Measurements from ENCODE around the gene CDC42BPG.

The CDC42BPG gene

DNA sequence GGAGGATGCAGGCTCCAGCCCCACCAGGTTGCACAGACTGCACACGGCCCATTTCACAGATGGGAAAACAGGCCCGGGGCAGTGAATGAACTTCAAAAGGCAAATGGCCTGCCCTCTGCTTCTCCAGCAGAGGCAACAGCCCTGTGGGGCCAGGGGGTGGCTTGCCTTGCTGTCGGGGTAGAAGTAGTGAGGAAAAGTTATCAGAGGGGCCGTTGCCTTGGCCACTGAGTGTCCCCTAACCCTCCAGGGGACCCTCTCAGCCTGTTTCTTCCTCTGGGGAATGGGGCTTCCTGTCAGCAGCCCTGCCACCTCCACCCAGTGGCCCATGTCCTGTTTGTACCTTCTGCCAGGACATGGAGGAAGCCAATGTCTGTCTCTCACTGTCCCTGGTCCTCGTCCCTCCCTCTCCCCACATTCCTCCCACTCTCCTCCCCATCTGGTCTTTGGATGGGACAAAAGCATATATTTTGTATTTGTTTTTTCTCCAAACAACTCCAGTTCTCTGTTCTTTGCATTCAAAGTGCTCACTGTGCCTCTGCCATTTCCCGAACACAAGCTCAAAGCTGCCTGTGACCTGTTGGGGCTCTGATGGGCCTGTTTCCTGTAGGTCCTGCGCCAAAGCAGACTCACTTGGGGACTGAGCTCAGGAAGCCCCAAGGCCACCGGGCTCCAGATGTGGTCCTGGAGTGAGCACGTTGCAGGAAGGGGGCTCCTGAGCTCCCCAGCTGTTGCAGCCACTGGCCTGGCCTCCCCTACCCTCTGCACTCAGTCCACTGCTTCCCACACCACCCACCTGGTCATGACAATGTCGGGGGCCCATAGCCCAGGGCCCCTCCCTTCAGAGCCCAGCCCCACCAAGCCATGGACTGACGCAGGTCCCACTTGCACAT is 50.9 kb downstream of the CDC42BPG start:
- no peaks in the 10 kb centered on the region for H3K4me1 ChIP-seq (ENCODE audit: control insufficient read depth, insufficient read depth, low read length)
- peaks cover 0 to 28% of the 10 kb centered on the region in 2 experiments; a peak in 1 of 3 replicates for H3K36me3 ChIP-seq (ENCODE audit: control insufficient read depth in 2 of 2, insufficient read depth in 1 of 2, low read length in 2 of 2)
- H3K9me3 ChIP-seq (ENCODE audit: control insufficient read depth, insufficient read depth, low read depth, low read length), result no peaks in the 10 kb centered on the region
- CTCF ChIA-PET, result interaction anchor here (0.6 to 1.4 kb wide), 5 partner anchors 10 to 1342 kb away, joined by 3 to 5 read pairs (median 3); partner anchors contain the start of gene MAP4K2
- TF ChIP-seq ZNF211 (tag by site-specific recombination; IDR thresholded peaks at IDR 0.05; ENCODE audit: low read depth) (no peak), ZNF704 (tag by site-specific recombination; IDR thresholded peaks at IDR 0.05) (no peak), ZNF280C (tag by site-specific recombination; IDR thresholded peaks at IDR 0.05) (no peak), ZSCAN5A (tag by site-specific recombination; IDR thresholded peaks at IDR 0.05) (no peak), KLF1 (tag by site-specific recombination; IDR thresholded peaks at IDR 0.05) (no peak), ZNF518A (tag by site-specific recombination; conservative IDR thresholded peaks at IDR 0.05; ENCODE audit: low read depth) (no peak), ZEB2 (tag by site-specific recombination; IDR thresholded peaks at IDR 0.05) (no peak), ZXDB (tag by site-specific recombination; IDR thresholded peaks at IDR 0.05) (no peak), ZNF585B (tag by site-specific recombination; IDR thresholded peaks at IDR 0.05) (no peak), ZNF37A (tag by site-specific recombination; IDR thresholded peaks at IDR 0.05) (no peak), ZNF146 (tag by site-specific recombination; IDR thresholded peaks at IDR 0.05) (no peak), ZNF214 (tag by site-specific recombination; IDR thresholded peaks at IDR 0.05; ENCODE audit: borderline replicate concordance) (no peak), SP3 (tag by site-specific recombination; IDR thresholded peaks at IDR 0.05) (no peak), ZNF404 (tag by site-specific recombination; IDR thresholded peaks at IDR 0.05) (no peak)
- TF ChIP-seq, protein P1, sequence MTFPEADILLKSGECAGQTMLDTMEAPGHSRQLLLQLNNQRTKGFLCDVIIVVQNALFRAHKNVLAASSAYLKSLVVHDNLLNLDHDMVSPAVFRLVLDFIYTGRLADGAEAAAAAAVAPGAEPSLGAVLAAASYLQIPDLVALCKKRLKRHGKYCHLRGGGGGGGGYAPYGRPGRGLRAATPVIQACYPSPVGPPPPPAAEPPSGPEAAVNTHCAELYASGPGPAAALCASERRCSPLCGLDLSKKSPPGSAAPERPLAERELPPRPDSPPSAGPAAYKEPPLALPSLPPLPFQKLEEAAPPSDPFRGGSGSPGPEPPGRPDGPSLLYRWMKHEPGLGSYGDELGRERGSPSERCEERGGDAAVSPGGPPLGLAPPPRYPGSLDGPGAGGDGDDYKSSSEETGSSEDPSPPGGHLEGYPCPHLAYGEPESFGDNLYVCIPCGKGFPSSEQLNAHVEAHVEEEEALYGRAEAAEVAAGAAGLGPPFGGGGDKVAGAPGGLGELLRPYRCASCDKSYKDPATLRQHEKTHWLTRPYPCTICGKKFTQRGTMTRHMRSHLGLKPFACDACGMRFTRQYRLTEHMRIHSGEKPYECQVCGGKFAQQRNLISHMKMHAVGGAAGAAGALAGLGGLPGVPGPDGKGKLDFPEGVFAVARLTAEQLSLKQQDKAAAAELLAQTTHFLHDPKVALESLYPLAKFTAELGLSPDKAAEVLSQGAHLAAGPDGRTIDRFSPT (tag by site-specific recombination; IDR thresholded peaks at IDR 0.05), result no peak
- no peak overlapping the region for H3K4me3 ChIP-seq (ENCODE audit: low read depth, low read length)
- POLR2A ChIA-PET, result interaction anchor here (1.1 kb wide), 1 partner anchor 15 kb away, joined by 4 read pairs; no protein-coding TSS in a partner anchor
- H3K27ac ChIP-seq (ENCODE audit: extremely low read depth, low read depth, low read length), result no peak overlapping the region

All from HEK293 (cell line).